Parathyroid adenoma (tissue), 2 donors: ENCODE data around the gene SOCS1.

Source experiments
- H2AFZ ChIP-seq: fragments of 300-600 bp; sonication (generic); one replicate; pipeline ENCODE4 v1.7.0; 2017; ENCODE audit warnings: antibody characterized with exemption, mild to moderate bottlenecking
- H3K27ac ChIP-seq: fragments of 300-600 bp; sonication (generic); one replicate; pipeline ENCODE4 v1.7.0; 2017
- H3K27me3 ChIP-seq: fragments of 300-600 bp; sonication (generic); one replicate; pipeline ENCODE4 v1.7.0; 2017; ENCODE audit warnings: low read length; ENCODE audit not compliant: control insufficient read depth, insufficient read depth
- H3K36me3 ChIP-seq: fragments of 300-600 bp; sonication (generic); one replicate; pipeline ENCODE4 v1.7.0; 2017; ENCODE audit warnings: low read length; ENCODE audit not compliant: control insufficient read depth, insufficient read depth
- H3K4me1 ChIP-seq: fragments of 300-600 bp; sonication (generic); one replicate; pipeline ENCODE4 v1.7.0; 2017; ENCODE audit warnings: control low read depth
- H3K4me2 ChIP-seq: fragments of 300-600 bp; sonication (generic); one replicate; pipeline ENCODE4 v1.7.0; 2017; ENCODE audit warnings: low read length
- H3K4me3 ChIP-seq: fragments of 300-600 bp; sonication (generic); one replicate; pipeline ENCODE4 v1.7.0; 2017; ENCODE audit warnings: low read depth, low read length
- H3K79me2 ChIP-seq: fragments of 300-600 bp; sonication (generic); one replicate; pipeline ENCODE4 v1.7.0; 2017; ENCODE audit warnings: control low read depth
- H3K9ac ChIP-seq: fragments of 300-600 bp; sonication (generic); one replicate; pipeline ENCODE4 v1.7.0; 2017; ENCODE audit warnings: mild to moderate bottlenecking
- H3K9me3 ChIP-seq: fragments of 300-600 bp; sonication (generic); one replicate; pipeline ENCODE4 v1.7.0; 2017; ENCODE audit warnings: low read length; ENCODE audit not compliant: control insufficient read depth
- TF ChIP-seq, protein P1 (sequence below): fragments of 300-600 bp; sonication (generic); IDR thresholded peaks from one replicate; pipeline ENCODE4 v1.7.0; 2017; ENCODE audit warnings: antibody characterized with exemption, mild to moderate bottlenecking
- donor health status: primary hyperparathyroidism.

The SOCS1 gene

DNA sequence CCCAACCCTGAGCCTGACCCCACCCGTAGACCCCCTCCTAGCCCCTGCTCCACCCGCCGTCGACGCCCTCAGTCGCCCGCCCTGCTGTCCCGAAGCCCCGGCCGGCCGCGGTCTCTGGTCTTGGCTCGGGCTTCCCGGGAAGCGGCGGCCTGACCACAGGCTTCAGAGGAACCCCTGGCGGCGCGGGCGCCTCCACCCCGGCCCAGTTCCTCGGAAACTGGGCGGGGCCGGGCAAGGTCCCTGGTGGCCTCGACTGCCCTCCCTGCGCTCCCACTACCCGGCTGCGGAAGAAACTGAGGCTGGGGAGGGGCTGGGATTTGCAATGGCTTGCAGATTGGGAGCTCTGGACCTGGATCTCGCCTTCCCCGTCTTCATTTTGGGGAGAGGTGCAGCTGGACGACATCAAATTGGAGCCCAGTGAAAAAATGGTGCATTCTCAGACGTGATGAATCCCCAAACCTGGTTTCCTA lies 692 bp upstream of the SOCS1 start:
- no peaks in the 10 kb centered on the region for H3K9me3 ChIP-seq
- peak overlapping the region; percentile 86 for H3K27ac ChIP-seq
- H3K4me3 ChIP-seq: peak overlapping the region; percentile 91
- H3K9ac ChIP-seq: peak overlapping the region; percentile 12
- H2AFZ ChIP-seq: peak overlapping the region; percentile 99
- H3K4me2 ChIP-seq: peak overlapping the region; percentile 98
- no peaks in the 10 kb centered on the region for H3K79me2 ChIP-seq
- TF ChIP-seq, protein P1, sequence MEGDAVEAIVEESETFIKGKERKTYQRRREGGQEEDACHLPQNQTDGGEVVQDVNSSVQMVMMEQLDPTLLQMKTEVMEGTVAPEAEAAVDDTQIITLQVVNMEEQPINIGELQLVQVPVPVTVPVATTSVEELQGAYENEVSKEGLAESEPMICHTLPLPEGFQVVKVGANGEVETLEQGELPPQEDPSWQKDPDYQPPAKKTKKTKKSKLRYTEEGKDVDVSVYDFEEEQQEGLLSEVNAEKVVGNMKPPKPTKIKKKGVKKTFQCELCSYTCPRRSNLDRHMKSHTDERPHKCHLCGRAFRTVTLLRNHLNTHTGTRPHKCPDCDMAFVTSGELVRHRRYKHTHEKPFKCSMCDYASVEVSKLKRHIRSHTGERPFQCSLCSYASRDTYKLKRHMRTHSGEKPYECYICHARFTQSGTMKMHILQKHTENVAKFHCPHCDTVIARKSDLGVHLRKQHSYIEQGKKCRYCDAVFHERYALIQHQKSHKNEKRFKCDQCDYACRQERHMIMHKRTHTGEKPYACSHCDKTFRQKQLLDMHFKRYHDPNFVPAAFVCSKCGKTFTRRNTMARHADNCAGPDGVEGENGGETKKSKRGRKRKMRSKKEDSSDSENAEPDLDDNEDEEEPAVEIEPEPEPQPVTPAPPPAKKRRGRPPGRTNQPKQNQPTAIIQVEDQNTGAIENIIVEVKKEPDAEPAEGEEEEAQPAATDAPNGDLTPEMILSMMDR: no peak
- H3K27me3 ChIP-seq: no peaks in the 10 kb centered on the region
- no peaks in the 10 kb centered on the region for H3K36me3 ChIP-seq
- peaks cover 3% of the 10 kb centered on the region for H3K4me1 ChIP-seq

DNA sequence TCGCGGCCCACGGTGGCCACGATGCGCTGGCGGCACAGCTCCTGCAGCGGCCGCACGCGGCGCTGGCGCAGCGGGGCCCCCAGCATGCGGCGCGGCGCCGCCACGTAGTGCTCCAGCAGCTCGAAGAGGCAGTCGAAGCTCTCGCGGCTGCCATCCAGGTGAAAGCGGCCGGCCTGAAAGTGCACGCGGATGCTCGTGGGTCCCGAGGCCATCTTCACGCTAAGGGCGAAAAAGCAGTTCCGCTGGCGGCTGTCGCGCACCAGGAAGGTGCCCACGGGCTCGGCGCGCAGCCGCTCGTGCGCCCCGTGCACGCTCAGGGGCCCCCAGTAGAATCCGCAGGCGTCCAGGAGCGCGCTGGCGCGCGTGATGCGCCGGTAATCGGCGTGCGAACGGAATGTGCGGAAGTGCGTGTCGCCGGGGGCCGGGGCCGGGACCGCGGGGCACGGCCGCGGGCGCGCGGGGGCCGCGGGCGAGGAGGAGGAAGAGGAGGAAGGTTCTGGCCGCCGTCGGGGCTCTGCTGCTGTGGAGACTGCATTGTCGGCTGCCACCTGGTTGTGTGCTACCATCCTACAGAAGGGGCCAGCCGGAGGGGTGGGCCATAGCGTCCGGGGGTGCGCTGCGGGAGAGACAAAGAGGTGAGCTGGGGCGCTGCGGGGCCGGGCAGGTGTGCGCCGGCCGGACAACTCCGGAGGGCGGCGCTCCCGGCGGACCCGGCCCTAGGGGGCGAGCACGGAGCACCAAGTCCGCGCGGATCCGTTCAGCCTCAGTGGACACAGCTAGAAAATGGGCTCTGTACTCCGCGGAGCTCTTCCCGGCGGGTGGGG lies 879 bp downstream of the SOCS1 start:
- no peaks in the 10 kb centered on the region for H3K36me3 ChIP-seq
- H3K27me3 ChIP-seq: no peaks in the 10 kb centered on the region
- H3K9me3 ChIP-seq: no peaks in the 10 kb centered on the region
- peaks cover 3% of the 10 kb centered on the region for H3K4me1 ChIP-seq
- peak overlapping the region; percentile 92 for H3K4me2 ChIP-seq
- TF ChIP-seq, protein P1: no peak
- H3K4me3 ChIP-seq: peak overlapping the region; percentile 62
- H2AFZ ChIP-seq: peak overlapping the region; percentile 95
- no peaks in the 10 kb centered on the region for H3K79me2 ChIP-seq
- no peak overlapping the region for H3K27ac ChIP-seq
- no peak overlapping the region for H3K9ac ChIP-seq

DNA sequence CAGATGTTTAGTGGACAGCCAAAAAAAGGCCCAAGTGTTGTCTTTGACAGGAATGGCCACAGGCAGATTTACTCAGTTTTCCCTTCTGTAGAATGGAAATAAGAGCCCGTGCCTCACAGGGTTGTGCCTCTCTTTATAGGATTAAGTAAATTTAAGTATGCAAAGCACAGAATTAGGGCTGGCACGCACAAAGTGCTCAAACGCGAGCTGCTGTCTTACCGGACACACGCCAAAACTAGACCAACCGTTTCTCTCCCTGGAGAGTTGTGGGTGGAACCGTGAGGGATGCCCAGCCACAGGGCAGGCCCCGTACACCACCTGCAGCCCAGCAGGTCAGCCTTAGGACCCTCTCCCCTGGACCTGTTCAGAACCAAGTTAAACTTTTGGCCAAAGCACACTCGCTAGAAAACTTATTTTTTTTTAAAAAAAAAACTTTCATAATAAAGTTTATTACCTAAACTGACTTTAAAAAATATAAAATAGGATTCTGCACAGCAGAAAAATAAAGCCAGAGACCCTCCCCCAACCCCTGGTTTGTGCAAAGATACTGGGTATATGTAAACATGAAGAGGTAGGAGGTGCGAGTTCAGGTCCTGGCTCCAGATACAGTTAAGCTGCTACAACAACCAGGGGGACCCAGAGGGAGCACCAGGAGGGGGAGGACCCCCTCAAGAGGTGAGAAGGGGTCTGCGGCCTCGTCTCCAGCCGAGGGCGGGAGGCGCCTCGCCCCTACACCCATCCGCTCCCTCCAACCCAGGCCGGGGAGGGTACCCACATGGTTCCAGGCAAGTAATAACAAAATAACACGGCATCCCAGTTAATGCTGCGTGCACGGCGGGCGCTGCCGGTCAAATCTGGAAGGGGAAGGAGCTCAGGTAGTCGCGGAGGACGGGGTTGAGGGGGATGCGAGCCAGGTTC lies 1.8 kb downstream of the SOCS1 start:
- Histone ChIP-seq H3K4me2 (peak overlapping the region; percentile 92), H3K4me1 (peaks cover 3% of the 10 kb centered on the region), H3K27ac (no peak overlapping the region), H2AFZ (peak overlapping the region; percentile 95), H3K36me3 (no peaks in the 10 kb centered on the region), H3K79me2 (no peaks in the 10 kb centered on the region), H3K4me3 (no peak overlapping the region), H3K9ac (no peak overlapping the region), H3K27me3 (no peaks in the 10 kb centered on the region), H3K9me3 (no peaks in the 10 kb centered on the region)
- TF ChIP-seq, protein P1: no peak

DNA sequence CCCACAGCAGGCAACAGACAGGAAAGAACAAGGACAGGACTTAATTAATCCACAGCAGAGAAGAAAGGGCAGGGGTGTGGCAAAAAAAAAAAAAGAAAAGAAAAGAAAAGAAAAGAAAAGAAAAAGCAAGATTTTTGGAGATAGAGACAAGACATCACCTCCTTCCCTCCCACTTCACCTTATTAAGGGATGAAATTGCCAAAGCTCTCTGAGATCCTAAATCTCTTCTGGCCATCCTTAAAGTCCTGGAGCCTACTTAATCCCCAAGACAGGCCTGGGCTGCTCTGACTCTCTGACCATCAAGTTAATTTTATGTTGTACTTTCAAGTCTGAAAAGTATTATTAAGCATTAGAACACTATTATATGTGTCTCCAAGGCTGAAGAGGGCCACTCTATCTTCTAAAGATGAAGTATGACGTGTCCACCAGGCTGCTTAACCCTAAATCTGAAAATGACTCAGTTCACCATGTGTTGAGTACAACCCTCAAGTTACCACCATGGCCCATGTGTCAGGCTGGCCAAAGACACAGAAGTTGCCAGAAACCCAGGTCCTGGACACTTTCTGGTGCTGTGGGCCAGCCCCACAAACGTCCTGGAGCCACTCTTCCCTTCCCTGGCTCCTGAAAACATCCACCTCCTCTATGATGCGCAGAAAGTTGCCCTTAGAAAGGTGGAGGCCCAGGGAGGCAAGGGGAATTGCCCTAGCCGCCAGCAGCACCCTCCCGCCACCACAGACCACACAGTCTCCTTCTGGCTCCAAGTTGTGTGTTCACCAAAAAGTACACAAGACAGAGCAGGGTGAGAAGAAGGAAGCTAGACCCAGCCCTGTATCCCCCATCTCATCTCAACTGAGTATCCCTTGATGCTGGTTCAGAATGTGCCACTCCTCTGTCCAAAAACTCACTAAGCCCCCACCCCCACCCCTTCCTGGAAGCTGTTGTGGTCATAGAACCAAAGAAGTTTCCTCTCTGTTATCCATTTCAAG lies 2.7 kb downstream of the SOCS1 start:
- no peak overlapping the region for H3K4me3 ChIP-seq
- H3K27ac ChIP-seq: no peak overlapping the region
- no peak overlapping the region for H3K9ac ChIP-seq
- no peak overlapping the region for H3K4me2 ChIP-seq
- H2AFZ ChIP-seq: no peak overlapping the region
- no peaks in the 10 kb centered on the region for H3K27me3 ChIP-seq
- H3K4me1 ChIP-seq: peaks cover 3% of the 10 kb centered on the region
- H3K9me3 ChIP-seq: no peaks in the 10 kb centered on the region
- H3K36me3 ChIP-seq: no peaks in the 10 kb centered on the region
- TF ChIP-seq, protein P1: no peak
- H3K79me2 ChIP-seq: no peaks in the 10 kb centered on the region
